ENCODE data around the gene FBH1. TPM values are rescaled to one million over a fixed set of nuclear protein-coding genes. Genes with fewer than 3 reads are reported as not detected.

Gene FBH1
- total RNA-seq, 1 experiment from 2014 or later = 22.0 TPM

DNA sequence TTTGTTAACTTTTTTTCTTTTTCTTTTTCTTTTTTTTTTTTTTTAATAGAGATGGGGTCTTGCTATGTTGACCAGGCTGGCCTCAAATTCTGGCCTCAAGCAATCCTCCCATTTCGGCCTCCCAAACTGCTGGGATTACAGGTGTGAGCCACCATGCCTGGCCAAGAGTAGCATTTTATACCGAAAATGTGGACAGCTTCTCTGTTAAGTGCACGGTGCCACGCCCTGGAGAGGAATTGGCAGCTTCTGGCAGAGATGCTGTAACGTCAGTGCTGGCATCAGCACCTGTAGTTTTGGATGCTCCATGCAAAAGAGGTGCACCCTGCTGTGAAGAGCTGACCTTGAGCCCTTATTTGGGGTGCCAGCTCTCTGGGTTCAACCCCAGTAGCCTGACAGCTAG is 69.1 kb downstream of the FBH1 start:
- ChIA-PET POLR2A (ENCODE audit: unreplicated experiment) (no interaction called here), CTCF (interaction anchor here (0.6 kb wide), 1 partner anchor 54 kb away, joined by 3 read pairs; no protein-coding TSS in a partner anchor)
- no peaks in the 10 kb centered on the region for H3K79me2 ChIP-seq (ENCODE audit: low read length)
- H3K9ac ChIP-seq (ENCODE audit: low read length) = no peak overlapping the region; the same call in 1 of the 2 replicates
- H3K4me1 ChIP-seq (ENCODE audit: insufficient read depth, low read length) = peaks cover 15% of the 10 kb centered on the region
- no peaks in the 10 kb centered on the region for H3F3A ChIP-seq (ENCODE audit: low read length, unreplicated experiment)
- no peak overlapping the region for H3K4me3 ChIP-seq (ENCODE audit: low read length)
- no TSS peak for BruUV-seq (replicated peaks)
- no peaks in the 10 kb centered on the region for H3K36me3 ChIP-seq (ENCODE audit: low read depth, low read length)
- intact Hi-C loops (cut with micrococcal nuclease) = no loop called here
- no peaks in the 10 kb centered on the region for H3K9me2 ChIP-seq (replicated peaks; ENCODE audit: low read length)
- no peaks in the 10 kb centered on the region for H3K27me3 ChIP-seq (ENCODE audit: low read length)
- TF ChIP-seq EZH2phosphoT487 (IDR thresholded peaks at IDR 0.05; ENCODE audit: borderline replicate concordance, low read length) (no peak), EZH2 (IDR thresholded peaks at IDR 0.05; ENCODE audit: low read length, unreplicated experiment) (no peak)
- TF ChIP-seq, protein P1, sequence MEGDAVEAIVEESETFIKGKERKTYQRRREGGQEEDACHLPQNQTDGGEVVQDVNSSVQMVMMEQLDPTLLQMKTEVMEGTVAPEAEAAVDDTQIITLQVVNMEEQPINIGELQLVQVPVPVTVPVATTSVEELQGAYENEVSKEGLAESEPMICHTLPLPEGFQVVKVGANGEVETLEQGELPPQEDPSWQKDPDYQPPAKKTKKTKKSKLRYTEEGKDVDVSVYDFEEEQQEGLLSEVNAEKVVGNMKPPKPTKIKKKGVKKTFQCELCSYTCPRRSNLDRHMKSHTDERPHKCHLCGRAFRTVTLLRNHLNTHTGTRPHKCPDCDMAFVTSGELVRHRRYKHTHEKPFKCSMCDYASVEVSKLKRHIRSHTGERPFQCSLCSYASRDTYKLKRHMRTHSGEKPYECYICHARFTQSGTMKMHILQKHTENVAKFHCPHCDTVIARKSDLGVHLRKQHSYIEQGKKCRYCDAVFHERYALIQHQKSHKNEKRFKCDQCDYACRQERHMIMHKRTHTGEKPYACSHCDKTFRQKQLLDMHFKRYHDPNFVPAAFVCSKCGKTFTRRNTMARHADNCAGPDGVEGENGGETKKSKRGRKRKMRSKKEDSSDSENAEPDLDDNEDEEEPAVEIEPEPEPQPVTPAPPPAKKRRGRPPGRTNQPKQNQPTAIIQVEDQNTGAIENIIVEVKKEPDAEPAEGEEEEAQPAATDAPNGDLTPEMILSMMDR (conservative IDR thresholded peaks at IDR 0.05; ENCODE audit: low read depth, low read length) = no peak
- peak overlapping the region; percentile 77 for H3K27ac ChIP-seq (ENCODE audit: low read length)
- 0 out of 2 replicates have a peak overlapping the region, but pooled peaks have one; percentile 39 for H3K4me2 ChIP-seq (ENCODE audit: low read length)
- peak; percentile 55; the same call in 1 of the 2 replicates for ATAC-seq
- no peaks in the 10 kb centered on the region for H4K20me1 ChIP-seq (ENCODE audit: low read length)
- DNase-seq = peak; percentile 48
- H2AFZ ChIP-seq (ENCODE audit: low read length) = no peak overlapping the region
- no peaks in the 10 kb centered on the region for H3K9me3 ChIP-seq (ENCODE audit: low read length)

DNA sequence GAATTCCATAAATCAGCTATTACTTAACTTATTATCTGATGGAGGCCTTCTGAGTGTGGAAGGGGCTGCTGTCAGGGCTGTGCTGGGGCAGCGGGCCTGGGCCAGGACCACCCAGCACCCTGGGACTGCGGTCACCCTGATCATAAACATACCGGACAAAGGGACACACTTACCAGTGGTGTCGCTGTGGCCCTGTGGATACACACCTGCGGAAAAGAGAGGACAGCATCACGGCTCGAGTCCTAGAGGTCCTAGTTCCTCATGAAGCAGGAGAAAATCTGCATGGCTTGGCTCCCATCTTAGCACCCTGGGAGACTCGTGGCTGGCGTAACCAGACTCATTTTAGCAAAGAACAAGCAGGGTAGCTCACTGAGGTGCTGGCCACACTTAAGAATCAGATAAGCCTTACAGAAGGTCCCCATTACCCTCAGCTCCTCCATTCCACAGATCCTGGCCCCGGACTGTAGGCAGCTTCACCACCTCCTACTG is 69.6 kb downstream of the FBH1 start:
- Histone ChIP-seq H3K4me1 (ENCODE audit: insufficient read depth, low read length) (peaks cover 15% of the 10 kb centered on the region), H3K9me2 (replicated peaks; ENCODE audit: low read length) (no peaks in the 10 kb centered on the region), H3K79me2 (ENCODE audit: low read length) (no peaks in the 10 kb centered on the region), H3K27ac (ENCODE audit: low read length) (peak overlapping the region; percentile 77), H3F3A (ENCODE audit: low read length, unreplicated experiment) (no peaks in the 10 kb centered on the region), H3K27me3 (ENCODE audit: low read length) (no peaks in the 10 kb centered on the region), H4K20me1 (ENCODE audit: low read length) (no peaks in the 10 kb centered on the region), H3K4me3 (ENCODE audit: low read length) (no peak overlapping the region), H2AFZ (ENCODE audit: low read length) (no peak overlapping the region), H3K9ac (ENCODE audit: low read length) (no peak overlapping the region), H3K9me3 (ENCODE audit: low read length) (no peaks in the 10 kb centered on the region), H3K36me3 (ENCODE audit: low read depth, low read length) (no peaks in the 10 kb centered on the region), H3K4me2 (ENCODE audit: low read length) (0 out of 2 replicates have a peak overlapping the region, but pooled peaks have one; percentile 39)
- ATAC-seq (no peak), DNase-seq (no peak)
- no TSS peak for BruUV-seq (replicated peaks)
- TF ChIP-seq, protein P1 (conservative IDR thresholded peaks at IDR 0.05; ENCODE audit: low read depth, low read length) = no peak
- TF ChIP-seq EZH2phosphoT487 (IDR thresholded peaks at IDR 0.05; ENCODE audit: borderline replicate concordance, low read length) (no peak), EZH2 (IDR thresholded peaks at IDR 0.05; ENCODE audit: low read length, unreplicated experiment) (no peak)
- ChIA-PET POLR2A (ENCODE audit: unreplicated experiment) (no interaction called here), CTCF (no interaction called here)
- intact Hi-C loops (cut with micrococcal nuclease) = no loop called here
